Stimulated activated CD8-positive, alpha-beta memory T cell treated with anti-CD3 and anti-CD28 coated beads, Interleukin-4, amount 100 ng/mL, for 4 hours (primary cell): ENCODE results near the gene AKT1S1.
A peak's percentile ranks its signal among the peaks of the same experiment; 100 is the strongest.

ENCODE experiments used
- DNase-seq, 2 donors: peaks; one replicate each; pipeline ENCODE4 v3.0.0-alpha.2; 2020; ENCODE audit warnings: low read depth in 2 of 2, low spot score in 1 of 2

Gene AKT1S1

GRCh38 chr19:49884760-49885159 lies 7.6 kb upstream of the AKT1S1 start:
- no peak for DNase-seq

GRCh38 chr19:49884109-49884508 lies 7.0 kb upstream of the AKT1S1 start:
- DNase-seq, result no peak

GRCh38 chr19:49883094-49883493 lies 5.9 kb upstream of the AKT1S1 start:
- no peak for DNase-seq

- no peak for DNase-seq
Measured at GRCh38 chr19:49882643-49883042, 5.5 kb upstream of the AKT1S1 start.

GRCh38 chr19:49881672-49882394 lies 4.7 kb upstream of the AKT1S1 start:
- no peak for DNase-seq

- DNase-seq, result no peak
Measured at GRCh38 chr19:49881186-49881585, 4.0 kb upstream of the AKT1S1 start.

GRCh38 chr19:49880162-49880869 lies 3.2 kb upstream of the AKT1S1 start:
- DNase-seq, result no peak

GRCh38 chr19:49879243-49879963 lies 2.2 kb upstream of the AKT1S1 start:
- no peak for DNase-seq

GRCh38 chr19:49878744-49879070 lies 1.6 kb upstream of the AKT1S1 start:
- no peak for DNase-seq

GRCh38 chr19:49877879-49878743 lies 956 bp upstream of the AKT1S1 start:
- DNase-seq, result peak; percentile 96

GRCh38 chr19:49876422-49877019 lies 634 bp downstream of the AKT1S1 start:
- DNase-seq, result peak; percentile 93 to 96

GRCh38 chr19:49875857-49876421 lies 1.2 kb downstream of the AKT1S1 start:
- DNase-seq, result no peak

- DNase-seq, result no peak
Measured at GRCh38 chr19:49875177-49875576, 2.0 kb downstream of the AKT1S1 start.

- DNase-seq, result no peak
Measured at GRCh38 chr19:49874503-49875157, 2.5 kb downstream of the AKT1S1 start.

GRCh38 chr19:49873834-49874233 lies 3.3 kb downstream of the AKT1S1 start:
- no peak for DNase-seq

GRCh38 chr19:49873129-49873521 lies 4.0 kb downstream of the AKT1S1 start:
- DNase-seq, result no peak

GRCh38 chr19:49872245-49873128 lies 4.7 kb downstream of the AKT1S1 start:
- no peak for DNase-seq

GRCh38 chr19:49871349-49871985 lies 5.7 kb downstream of the AKT1S1 start:
- no peak for DNase-seq
